ENCODE measurements around the gene DNM2. TPM values are rescaled to one million over a fixed set of nuclear protein-coding genes. Genes with fewer than 3 reads are reported as not detected.

The DNM2 gene
- total RNA-seq, 1 donor = 102 TPM

DNA sequence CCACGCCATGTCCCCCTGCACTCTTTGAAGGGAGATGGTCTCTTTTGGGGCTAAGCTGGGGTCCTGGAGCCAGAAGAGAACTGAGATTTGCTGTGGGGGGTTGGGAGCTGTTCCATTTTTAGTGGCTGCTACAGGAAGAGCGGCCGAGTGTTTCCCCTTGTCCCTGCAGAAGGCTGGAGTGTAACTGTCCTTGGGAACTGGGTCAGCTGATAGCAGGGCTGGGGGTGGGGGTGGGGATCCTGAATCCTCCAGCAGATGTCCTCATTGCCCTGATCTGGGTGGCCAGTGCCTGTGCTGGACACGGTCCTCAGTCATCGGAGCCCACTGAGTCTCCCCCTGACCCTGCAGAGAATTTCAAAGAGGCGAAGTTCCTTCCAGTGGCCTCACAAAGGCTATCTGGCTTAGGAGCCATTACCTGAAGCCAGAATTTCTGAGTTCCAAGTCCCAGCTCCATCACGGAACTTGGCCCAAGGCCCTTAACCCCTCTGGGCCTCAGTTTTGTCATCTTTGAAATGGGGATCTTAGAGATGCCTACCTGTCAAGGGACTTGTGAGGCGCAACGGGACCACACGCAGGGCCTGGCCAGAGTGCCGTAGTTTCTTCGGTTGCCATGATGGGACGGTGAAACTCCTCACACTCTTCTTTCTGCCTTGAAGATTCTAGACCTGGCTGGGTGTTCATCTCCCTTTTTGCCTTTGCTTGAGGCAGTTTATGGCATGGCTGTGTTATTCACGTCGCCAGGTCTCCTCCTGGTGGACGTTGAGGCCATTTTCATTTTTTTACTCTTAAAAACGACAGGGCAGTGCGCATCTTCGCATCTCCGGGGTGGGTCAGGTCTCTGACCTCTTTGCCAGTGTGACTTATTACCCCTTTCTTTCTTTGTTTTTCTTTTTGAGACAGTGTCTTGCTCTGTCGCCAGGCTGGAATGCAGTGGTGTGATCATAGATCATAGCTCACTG is 51.9 kb downstream of the DNM2 start:
- no peak overlapping the region for H2AFZ ChIP-seq (ENCODE audit: low read length)
- peaks cover 76% of the 10 kb centered on the region for H3K79me2 ChIP-seq (ENCODE audit: insufficient read depth, low read length)
- H3K27me3 ChIP-seq (ENCODE audit: insufficient read depth, low read length) = no peaks in the 10 kb centered on the region
- peaks cover 44% of the 10 kb centered on the region for H4K20me1 ChIP-seq (ENCODE audit: insufficient read depth, low read length)
- no peak overlapping the region for H3K4me2 ChIP-seq (ENCODE audit: insufficient read depth, low read length)
- H3K36me3 ChIP-seq (ENCODE audit: insufficient read depth, low read length) = peaks cover 19% of the 10 kb centered on the region
- H3K9me3 ChIP-seq (ENCODE audit: low read depth, low read length) = no peaks in the 10 kb centered on the region
- H3K4me3 ChIP-seq (ENCODE audit: insufficient read depth, low read length) = no peak overlapping the region
- H3K27ac ChIP-seq (ENCODE audit: low read depth, low read length) = peak overlapping the region; percentile 24
- peak; percentile 51 for DNase-seq (ENCODE audit: insufficient read length, low spot score, missing footprints)
- TF ChIP-seq, protein P1, sequence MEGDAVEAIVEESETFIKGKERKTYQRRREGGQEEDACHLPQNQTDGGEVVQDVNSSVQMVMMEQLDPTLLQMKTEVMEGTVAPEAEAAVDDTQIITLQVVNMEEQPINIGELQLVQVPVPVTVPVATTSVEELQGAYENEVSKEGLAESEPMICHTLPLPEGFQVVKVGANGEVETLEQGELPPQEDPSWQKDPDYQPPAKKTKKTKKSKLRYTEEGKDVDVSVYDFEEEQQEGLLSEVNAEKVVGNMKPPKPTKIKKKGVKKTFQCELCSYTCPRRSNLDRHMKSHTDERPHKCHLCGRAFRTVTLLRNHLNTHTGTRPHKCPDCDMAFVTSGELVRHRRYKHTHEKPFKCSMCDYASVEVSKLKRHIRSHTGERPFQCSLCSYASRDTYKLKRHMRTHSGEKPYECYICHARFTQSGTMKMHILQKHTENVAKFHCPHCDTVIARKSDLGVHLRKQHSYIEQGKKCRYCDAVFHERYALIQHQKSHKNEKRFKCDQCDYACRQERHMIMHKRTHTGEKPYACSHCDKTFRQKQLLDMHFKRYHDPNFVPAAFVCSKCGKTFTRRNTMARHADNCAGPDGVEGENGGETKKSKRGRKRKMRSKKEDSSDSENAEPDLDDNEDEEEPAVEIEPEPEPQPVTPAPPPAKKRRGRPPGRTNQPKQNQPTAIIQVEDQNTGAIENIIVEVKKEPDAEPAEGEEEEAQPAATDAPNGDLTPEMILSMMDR (IDR thresholded peaks at IDR 0.05; ENCODE audit: extremely low read depth, low read depth, low read length) = peak; percentile 32
- peaks cover 16% of the 10 kb centered on the region for H3K4me1 ChIP-seq (ENCODE audit: insufficient read depth, low read length)

DNA sequence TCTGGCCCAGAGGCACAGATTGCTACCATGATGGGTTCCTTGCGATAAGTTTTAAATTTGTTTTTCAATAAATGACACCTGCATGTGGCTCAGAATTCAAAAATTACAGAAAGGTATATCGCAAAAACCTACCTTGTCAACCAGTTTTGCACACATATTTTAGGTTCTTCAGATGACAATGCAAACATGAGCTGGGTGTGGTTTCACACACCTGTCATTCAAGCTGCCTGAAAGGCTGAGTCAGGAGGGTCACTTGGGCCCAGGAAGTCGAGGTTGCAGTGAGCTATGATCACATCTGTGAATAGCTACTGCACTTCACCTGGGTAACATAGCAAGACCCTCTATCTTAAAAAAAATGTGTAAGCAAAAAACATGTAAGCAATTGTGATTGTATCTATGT is 56.1 kb downstream of the DNM2 start:
- Histone ChIP-seq H3K4me2 (ENCODE audit: insufficient read depth, low read length) (no peak overlapping the region), H3K27me3 (ENCODE audit: insufficient read depth, low read length) (no peaks in the 10 kb centered on the region), H4K20me1 (ENCODE audit: insufficient read depth, low read length) (peaks cover 9% of the 10 kb centered on the region), H2AFZ (ENCODE audit: low read length) (no peak overlapping the region), H3K9me3 (ENCODE audit: low read depth, low read length) (no peaks in the 10 kb centered on the region), H3K79me2 (ENCODE audit: insufficient read depth, low read length) (peaks cover 39% of the 10 kb centered on the region), H3K36me3 (ENCODE audit: insufficient read depth, low read length) (peaks cover 48% of the 10 kb centered on the region), H3K4me1 (ENCODE audit: insufficient read depth, low read length) (peaks cover 4% of the 10 kb centered on the region), H3K4me3 (ENCODE audit: insufficient read depth, low read length) (no peak overlapping the region), H3K27ac (ENCODE audit: low read depth, low read length) (no peak overlapping the region)
- no peak for DNase-seq (ENCODE audit: insufficient read length, low spot score, missing footprints)
- TF ChIP-seq, protein P1 (IDR thresholded peaks at IDR 0.05; ENCODE audit: extremely low read depth, low read depth, low read length) = no peak

DNA sequence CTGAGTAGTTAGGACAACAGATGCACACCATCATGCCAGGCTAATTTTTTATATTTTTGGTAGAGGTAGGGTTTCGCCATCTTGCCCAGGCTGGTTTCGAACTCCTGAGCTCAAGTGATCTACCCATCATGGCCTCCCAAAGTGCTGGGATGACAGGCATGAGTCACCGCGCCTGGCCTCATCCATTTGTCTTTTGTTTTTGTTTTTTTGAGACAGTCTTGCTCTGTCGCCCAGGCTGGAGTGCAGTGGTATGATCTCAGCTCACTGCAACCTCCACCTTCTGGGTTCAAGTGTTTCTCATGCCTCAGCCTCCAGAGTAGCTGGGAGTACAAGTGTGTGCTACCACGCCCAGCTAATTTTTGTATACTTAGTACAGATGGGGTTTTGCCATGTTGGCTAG is 57.0 kb downstream of the DNM2 start:
- Histone ChIP-seq H3K4me2 (ENCODE audit: insufficient read depth, low read length) (no peak overlapping the region), H3K36me3 (ENCODE audit: insufficient read depth, low read length) (peaks cover 53% of the 10 kb centered on the region), H3K4me1 (ENCODE audit: insufficient read depth, low read length) (peaks cover 7% of the 10 kb centered on the region), H3K4me3 (ENCODE audit: insufficient read depth, low read length) (no peak overlapping the region), H2AFZ (ENCODE audit: low read length) (no peak overlapping the region), H3K79me2 (ENCODE audit: insufficient read depth, low read length) (peaks cover 29% of the 10 kb centered on the region), H3K9me3 (ENCODE audit: low read depth, low read length) (no peaks in the 10 kb centered on the region), H3K27ac (ENCODE audit: low read depth, low read length) (no peak overlapping the region), H3K27me3 (ENCODE audit: insufficient read depth, low read length) (no peaks in the 10 kb centered on the region), H4K20me1 (ENCODE audit: insufficient read depth, low read length) (peaks cover 5% of the 10 kb centered on the region)
- DNase-seq (ENCODE audit: insufficient read length, low spot score, missing footprints) = no peak
- TF ChIP-seq, protein P1 (IDR thresholded peaks at IDR 0.05; ENCODE audit: extremely low read depth, low read depth, low read length) = no peak

DNA sequence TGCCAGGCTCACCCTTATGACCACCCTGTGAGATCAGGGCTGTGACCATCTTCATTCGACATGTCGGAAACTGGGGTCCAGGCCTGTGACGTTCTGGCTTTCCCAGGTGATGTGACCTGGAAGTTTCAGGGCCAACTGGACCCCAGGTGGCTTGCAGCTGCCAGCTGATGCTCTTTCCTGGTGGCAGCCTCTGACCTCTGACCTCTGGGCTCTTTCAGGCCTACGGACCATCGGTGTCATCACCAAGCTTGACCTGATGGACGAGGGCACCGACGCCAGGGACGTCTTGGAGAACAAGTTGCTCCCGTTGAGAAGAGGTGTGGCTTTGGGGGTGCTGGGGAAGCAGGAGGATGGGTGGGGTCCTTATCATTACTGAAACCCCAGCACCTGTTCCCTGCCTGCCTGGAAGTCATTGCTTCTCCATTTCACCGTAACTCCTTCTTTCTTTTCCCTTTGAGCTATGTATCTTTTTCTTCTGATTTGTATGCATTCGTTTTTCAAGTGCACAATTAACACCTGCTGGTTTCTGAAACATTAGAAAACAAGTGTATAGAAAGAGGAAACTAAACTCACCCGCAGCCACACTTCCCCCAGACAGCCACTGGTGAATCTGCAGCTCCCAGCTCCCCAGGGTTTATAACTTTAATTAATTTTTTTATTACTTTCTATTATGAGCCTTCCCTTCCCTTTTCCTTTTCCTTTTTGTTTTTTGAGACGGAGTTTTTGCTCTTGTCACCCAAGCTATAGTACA is 59.2 kb downstream of the DNM2 start:
- no peak overlapping the region for H2AFZ ChIP-seq (ENCODE audit: low read length)
- no peaks in the 10 kb centered on the region for H3K9me3 ChIP-seq (ENCODE audit: low read depth, low read length)
- H3K4me2 ChIP-seq (ENCODE audit: insufficient read depth, low read length) = no peak overlapping the region
- H3K36me3 ChIP-seq (ENCODE audit: insufficient read depth, low read length) = peaks cover 61% of the 10 kb centered on the region
- no peak for DNase-seq (ENCODE audit: insufficient read length, low spot score, missing footprints)
- no peaks in the 10 kb centered on the region for H4K20me1 ChIP-seq (ENCODE audit: insufficient read depth, low read length)
- H3K27me3 ChIP-seq (ENCODE audit: insufficient read depth, low read length) = no peaks in the 10 kb centered on the region
- no peak overlapping the region for H3K27ac ChIP-seq (ENCODE audit: low read depth, low read length)
- peaks cover 13% of the 10 kb centered on the region for H3K79me2 ChIP-seq (ENCODE audit: insufficient read depth, low read length)
- TF ChIP-seq, protein P1 (IDR thresholded peaks at IDR 0.05; ENCODE audit: extremely low read depth, low read depth, low read length) = no peak
- H3K4me3 ChIP-seq (ENCODE audit: insufficient read depth, low read length) = no peak overlapping the region
- H3K4me1 ChIP-seq (ENCODE audit: insufficient read depth, low read length) = peaks cover 11% of the 10 kb centered on the region

Measured in osteoblast (primary cell).